HG03457 (cell line): ENCODE measurements around the gene IL17RB.

ENCODE experiments used
- ATAC-seq: cut with Tn5 transposase; IDR thresholded peaks from one replicate; pipeline ENCODE4 v1.9.1; 2021; ENCODE audit warnings: moderate number of reproducible peaks; ENCODE audit not compliant: unreplicated experiment

IL17RB gene

DNA sequence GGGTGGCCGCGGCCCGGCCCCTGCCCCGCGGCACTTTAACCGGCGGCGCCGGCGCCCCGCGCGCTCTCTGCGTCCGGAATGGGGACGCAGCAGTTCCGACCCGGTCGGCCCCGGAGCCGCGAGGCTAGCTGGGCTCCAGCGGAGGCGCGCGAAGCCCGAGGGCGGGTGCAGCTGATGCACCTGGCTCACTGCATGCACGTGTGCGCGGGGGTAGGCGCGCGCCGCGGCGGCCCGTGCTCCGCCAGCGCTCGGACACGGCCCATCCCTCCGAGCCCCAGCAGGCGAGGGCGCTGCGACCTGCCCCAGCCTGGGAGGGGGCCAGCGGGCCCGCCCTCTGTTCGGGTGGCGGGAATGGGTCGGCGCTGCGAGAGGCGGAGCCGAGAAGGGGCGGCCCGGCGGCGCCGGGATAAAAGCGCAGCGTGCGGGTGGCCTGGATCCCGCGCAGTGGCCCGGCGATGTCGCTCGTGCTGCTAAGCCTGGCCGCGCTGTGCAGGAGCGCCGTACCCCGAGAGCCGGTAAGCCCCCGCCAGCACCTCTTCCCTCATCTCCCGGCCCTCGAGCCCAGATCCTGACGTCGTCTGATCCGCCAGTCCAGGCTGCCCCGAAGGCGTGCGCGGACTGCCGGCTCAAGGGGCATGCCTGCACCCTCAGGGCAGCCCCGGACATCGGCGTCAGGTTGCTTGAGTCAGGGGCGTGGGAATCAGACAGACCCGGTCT lies at the start of gene IL17RB, which contains the start of gene CHDH:
TSS of gene IL17RB (plus strand) at position 435 of the 717 bp plus-strand sequence. CDS start at position 456, 21 bp downstream.
TSS of gene CHDH (minus strand) at position 286 of the 717 bp plus-strand sequence. CDS start 22,411 bp downstream, outside the sequence.
- no peak for ATAC-seq

DNA sequence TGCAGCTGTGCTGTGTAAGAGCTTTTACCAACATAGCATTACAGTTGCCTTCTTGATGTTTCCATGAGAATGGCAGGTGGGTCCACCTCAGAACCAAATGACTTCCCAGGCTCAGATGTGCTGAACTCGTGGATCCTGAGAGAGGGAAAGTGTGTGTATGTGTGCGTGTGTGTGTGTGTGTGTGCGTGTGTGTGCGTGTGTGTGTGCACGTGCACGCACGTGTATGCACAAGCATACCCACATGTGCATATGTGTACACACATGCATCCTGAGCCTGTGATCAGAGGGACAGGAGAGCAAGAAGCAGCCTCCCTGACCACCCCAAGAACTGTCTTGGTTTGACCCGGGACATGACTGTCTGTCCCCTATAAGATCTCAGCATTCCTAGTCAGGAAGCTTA lies 48.2 kb upstream of the IL17RB start:
- no peak for ATAC-seq

- ATAC-seq = no peak
Observed at GRCh38 chr3:53799338-53799865, 47.0 kb upstream of the IL17RB start.

GRCh38 chr3:53800041-53800906 lies 46.1 kb upstream of the IL17RB start:
- ATAC-seq = no peak

- ATAC-seq = no peak
Observed at GRCh38 chr3:53801319-53801718, 45.0 kb upstream of the IL17RB start.

DNA sequence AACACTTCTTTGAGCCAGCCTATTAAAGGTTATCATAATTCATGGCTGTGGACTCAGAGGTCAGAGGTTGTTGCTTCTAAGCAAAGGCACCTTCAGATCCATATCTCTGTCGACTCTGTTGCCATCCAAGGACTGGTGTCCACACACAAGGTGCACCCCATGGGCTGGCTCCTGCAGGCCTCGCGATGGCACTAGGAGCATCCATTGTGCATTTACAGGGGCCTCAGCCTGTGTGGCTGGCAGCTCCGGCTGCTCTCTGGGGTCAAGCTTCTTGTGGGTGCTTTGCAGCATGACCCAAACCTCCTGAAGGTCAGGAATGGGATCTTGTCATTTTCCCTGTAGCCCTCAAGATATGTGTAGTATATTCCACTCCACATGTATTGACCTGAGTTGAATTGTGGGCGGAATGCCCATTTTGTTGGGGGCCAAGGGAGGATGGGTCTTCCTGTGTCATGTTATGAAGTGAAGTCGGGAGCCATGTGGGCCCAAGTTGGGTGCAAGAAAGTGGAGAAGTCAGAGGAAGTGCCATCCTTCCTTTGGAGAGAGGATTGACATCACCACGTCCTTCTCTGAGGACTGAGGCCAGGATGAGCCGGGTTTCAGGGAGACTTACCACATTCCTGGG lies 44.0 kb upstream of the IL17RB start:
- ATAC-seq = no peak

DNA sequence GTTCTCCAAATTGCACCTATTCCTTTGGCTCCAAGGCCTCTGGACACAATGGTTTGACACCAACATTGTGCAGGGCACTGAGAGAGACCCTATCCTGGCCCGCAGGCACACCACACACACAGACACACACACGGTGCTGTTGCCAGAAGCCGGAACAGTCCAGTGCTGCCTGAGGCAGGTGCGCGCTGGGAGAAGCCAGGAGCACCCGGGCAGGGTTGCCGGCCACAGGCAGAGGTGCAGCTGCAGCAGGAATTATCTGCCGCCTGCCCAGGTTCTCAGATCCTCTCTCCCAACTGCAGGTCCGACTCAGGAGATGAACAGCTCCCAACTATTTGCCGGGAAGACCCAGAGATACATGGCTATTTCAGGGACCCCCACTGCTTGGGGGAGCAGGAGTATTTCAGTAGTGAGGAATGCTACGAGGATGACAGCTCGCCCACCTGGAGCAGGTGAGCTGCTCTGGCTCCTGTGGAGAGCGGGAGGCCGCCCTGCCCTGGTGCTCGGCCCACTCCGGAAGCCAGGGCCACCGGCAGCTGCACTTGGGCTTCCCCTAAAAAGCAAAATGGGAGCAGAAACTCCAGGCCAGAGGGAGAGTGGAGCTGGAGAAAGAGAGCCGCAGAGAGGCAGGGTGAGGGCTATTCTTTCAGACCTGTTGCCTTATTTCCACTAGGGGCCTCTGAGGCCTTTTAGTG lies 43.1 kb upstream of the IL17RB start:
- ATAC-seq = no peak

DNA sequence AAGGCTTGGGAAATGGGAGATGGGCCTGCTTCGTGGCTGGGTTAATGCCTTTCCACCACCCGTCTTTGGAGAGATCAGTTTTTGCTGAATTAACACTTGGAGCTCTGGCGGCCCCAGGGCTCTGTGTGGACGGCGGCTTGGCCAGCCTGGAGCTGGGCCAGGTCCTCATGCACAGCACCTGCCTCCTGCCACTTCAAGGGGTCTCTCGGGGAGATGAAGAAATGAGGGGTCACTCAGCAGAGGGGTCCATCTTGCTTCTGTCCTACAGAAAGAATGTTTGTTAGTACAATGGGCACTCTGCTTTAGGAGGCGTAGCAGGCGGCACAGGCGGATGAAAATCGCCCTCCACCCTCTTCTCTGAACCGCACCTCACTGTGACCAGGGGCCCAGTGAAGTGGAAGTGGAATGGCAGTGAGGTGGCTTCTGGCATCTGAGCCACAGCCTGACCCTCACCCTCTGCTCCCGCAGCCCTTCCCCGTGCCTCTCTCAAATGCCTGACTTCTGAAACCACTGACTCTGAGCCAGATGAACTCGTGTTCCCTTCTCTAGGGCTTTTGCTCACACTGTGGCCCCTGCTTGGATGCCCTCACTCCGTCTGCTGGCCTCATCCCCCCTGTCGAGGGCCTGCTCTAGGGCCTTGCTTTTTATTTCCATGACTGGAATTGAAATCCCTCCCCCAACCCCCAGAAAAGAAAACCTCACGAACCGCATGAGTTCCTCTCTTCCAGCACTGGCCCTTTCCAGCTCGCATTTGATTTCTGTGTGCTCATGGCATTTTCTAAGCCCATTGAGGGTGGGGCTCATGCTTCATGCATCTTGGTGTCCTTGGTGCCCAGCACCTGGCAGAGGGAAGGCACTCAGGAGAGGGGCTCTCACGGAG lies 42.3 kb upstream of the IL17RB start:
- no peak for ATAC-seq

DNA sequence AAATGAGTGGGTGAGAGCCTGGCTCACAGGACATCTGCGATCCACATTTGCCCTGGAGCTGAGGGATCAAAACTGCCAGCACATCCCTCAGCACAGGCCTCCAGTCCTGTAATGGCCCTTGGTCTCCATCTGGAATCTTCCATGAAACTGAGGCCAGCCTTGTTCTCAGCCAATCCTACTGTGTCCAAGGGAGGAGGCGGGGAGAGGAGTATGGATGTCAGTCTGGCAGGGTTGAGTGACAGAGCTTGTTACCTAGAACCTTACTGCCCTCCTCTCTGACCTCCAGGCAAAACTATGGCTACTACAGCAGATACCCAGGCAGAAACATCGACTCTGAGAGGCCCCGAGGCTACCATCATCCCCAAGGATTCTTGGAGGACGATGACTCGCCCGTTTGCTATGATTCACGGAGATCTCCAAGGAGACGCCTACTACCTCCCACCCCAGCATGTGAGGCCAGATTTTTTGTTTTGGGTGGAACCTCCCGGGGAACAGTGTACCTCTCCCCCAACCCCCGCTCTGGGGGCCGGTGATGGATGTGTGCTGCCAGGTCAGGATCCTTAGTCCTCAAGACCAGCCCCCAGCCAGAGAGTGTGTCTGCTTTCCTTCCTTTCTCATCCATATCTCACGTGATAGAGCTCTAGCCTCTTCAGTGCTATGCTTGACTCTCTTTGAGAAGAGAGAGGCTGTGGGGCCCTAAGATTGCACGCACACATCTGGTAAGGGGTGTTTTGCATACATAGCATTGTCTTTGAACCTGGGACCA lies 41.5 kb upstream of the IL17RB start:
- ATAC-seq = no peak

DNA sequence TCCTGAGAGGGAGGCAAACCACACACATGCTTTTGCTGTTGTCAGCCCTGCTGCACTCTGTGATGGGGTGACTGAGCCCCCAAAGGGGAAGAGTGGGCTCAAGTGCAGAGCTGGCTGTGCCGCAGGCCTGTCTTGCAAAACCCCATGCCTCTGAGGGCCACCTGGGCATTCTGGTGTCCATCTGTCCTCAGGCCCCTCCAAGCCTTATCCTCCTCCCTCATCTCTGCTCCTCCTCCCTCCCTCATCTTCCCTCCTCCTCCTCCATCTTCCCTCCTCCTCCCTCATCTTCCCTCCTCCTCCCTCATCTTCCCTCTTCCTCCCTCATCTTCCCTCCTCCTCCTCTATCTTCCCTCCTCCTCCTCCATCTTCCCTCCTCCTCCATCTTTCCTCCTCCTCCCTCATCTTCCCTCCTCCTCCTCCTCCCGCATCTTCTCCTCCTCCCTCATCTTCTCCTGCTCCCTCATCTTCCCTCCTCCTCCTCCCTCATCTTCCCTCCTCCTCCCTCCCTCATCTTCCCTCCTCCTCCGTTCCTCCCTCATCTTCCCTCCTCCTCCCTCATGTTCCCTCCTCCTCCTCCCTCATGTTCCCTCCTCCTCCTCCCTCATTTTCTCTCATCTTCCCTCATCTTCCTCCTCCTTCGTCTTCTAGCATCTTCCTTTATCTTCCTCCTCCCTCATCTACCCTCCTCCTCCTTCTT lies 40.8 kb upstream of the IL17RB start:
- no peak for ATAC-seq

- ATAC-seq = no peak
Observed at GRCh38 chr3:53806182-53807116, 39.9 kb upstream of the IL17RB start.

GRCh38 chr3:53807117-53807810 lies 39.1 kb upstream of the IL17RB start:
- ATAC-seq = no peak

GRCh38 chr3:53808496-53808895 lies 37.9 kb upstream of the IL17RB start:
- ATAC-seq = no peak

DNA sequence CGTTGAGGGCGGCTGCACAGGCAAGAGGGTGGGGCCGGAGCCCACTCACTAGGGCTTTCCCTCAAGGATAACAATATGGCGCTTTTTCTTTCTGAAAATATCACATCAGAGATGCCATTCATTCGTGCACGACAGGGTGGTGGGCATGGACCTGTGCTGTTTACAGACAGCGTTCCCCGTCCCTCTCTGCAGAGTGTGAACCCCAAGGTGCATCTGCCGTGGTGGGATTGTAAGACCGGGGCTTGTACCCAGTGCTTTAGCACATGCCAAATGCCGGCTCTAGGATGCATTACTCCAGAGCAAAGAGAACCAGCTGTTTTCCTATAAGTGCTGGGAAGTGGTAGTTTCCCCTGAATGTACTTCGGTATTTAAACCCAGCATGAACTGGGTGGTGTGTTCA lies 37.1 kb upstream of the IL17RB start:
- ATAC-seq = no peak

- no peak for ATAC-seq
Observed at GRCh38 chr3:53809764-53810400, 36.5 kb upstream of the IL17RB start.
